Right lobe of liver (tissue), 6 donors: ENCODE measurements around the gene CD2BP2. TPM values are rescaled to one million over a fixed set of nuclear protein-coding genes. Genes with fewer than 3 reads are reported as not detected.

ENCODE experiments used
- ATAC-seq, 4 donors: fragments of 200-7000 bp; cut with Tn5 transposase; one replicate each; pipeline ENCODE4 v1.9.1; 2020; ENCODE audit warnings: mild to moderate bottlenecking in 4 of 4, moderate library complexity in 4 of 4
- DNase-seq, 3 donors: peaks; one replicate each; pipeline ENCODE4 v3.0.0-alpha.2; 2020
- H3K27ac ChIP-seq, 3 donors: fragments of 200-600 bp; one replicate each; pipeline ENCODE4 v1.8.0; 2022
- H3K27me3 ChIP-seq, 2 donors: fragments of 200-600 bp; one replicate each; pipeline ENCODE4 v1.8.0; 2022
- H3K36me3 ChIP-seq, 4 donors: fragments of 200-600 bp; sonication (generic) in 1 of 4; one replicate each; pipeline versions ENCODE4 v1.5.1 to v1.8.0; 2017 to 2022; ENCODE audit warnings: control low read depth in 1 of 4
- H3K4me1 ChIP-seq, 4 donors: fragments of 200-600 bp; sonication (generic) in 1 of 4; one replicate each; pipeline versions ENCODE4 v1.5.1 to v1.8.0; 2017 to 2022; ENCODE audit warnings: control low read depth in 1 of 4
- H3K4me3 ChIP-seq, 3 donors: fragments of 200-600 bp; one replicate each; pipeline ENCODE4 v1.8.0; 2022
- H3K9me3 ChIP-seq, 4 donors: fragments of 200-600 bp; sonication (generic) in 1 of 4; one replicate each; pipeline versions ENCODE4 v1.5.1 to v1.8.0; 2017 to 2022; ENCODE audit warnings: control low read depth in 1 of 4
- CTCF ChIP-seq, 4 donors: fragments of 200-600 bp in 3 of 4; fragments of 450-650 bp in 1 of 4; IDR thresholded peaks; one replicate each; pipeline versions ENCODE4 v1.5.1 to v1.8.0; 2016 to 2022; ENCODE audit warnings: antibody characterized with exemption in 4 of 4, mild to moderate bottlenecking in 2 of 4
- POLR2A ChIP-seq: fragments of 450-650 bp; IDR thresholded peaks from one replicate; pipeline ENCODE4 v1.6.1; 2017; ENCODE audit warnings: antibody characterized with exemption, mild to moderate bottlenecking
- WGBS: methylation state at CpG from one replicate; pipeline ENCODE4 v1.1.6; 2018; ENCODE audit warnings: low coverage, low lambda C conversion rate; ENCODE audit not compliant: insufficient coverage; ENCODE audit errors: missing lambda C conversion rate; 5-methylcytosine and 5-hydroxymethylcytosine counted together
- intact Hi-C, 2 donors: fragments of 100-400 bp; cut with DNase I; formaldehyde crosslinking; loops; one replicate each; pipeline versions ENCODE4 v1.11.2 to v1.14.1; 2022
- total RNA-seq, 6 experiments: library from RNA; depleted of rRNA in 2 of 6; stranded (reverse); fragments of >200 nt in 2 of 6; fragmentation: NEBNext Ultra II Directional in 3 of 6; extraction: Animal tissue kit (Norgen Biotek cat#: 25700) in 3 of 6; gene quantifications; one replicate each; pipeline versions ENCODE4 v1.1.0 to v1.2.4, GENCODE V29; 2016 to 2023
- donor health status: DM: no; HTN: yes; CAD: no.
- donor health status: DM: no; HTN: no; CAD: no.
- donor health status: DM: no; HTN: no; CAD: no.
- donor health status: DM: no; HTN: yes; CAD: no.
- donor health status: DM: no; HTN: yes; CAD: no.

Gene CD2BP2
- total RNA-seq, 6 experiments from 2014 or later: 14.8 to 23.8 (median 18.2) TPM

DNA sequence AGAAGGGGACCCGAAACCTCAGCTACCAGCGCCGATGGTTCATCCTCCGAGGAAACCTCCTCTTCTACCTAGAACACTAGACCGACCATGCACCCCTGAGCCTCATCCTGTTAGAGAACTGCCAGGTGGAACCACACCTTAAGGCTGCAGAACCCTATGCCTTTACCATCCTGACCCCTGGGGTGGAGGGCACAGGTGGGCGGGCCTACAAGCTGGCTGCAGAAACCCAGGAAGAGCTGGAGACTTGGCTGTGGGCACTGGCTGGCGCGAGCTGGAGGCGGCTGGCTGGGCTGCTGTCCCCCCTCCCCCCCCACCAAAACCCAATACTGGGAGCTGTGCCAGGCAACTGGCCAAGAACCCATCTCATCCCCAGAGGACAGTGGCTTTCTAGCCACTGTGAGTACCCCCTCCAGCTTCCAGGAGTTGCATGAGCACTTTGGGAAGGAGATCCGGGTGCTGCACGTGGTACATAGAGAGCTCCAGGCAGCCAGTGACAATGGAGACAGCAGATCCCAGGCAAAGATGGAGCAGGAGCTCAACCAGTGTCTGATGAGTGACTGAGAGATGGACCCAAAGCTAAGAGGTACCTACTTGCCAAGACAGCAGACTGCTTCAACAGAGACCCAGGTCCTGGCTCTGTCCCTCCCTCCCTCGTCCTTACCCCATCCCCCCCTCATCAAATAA, 1.4 kb upstream of the CD2BP2 start:
- WGBS: 59% methylated on average over 6 of the region's 12 CpGs
- Histone ChIP-seq H3K27ac (peak overlapping the region in 2 of 3 donors; percentile 90 to 95), H3K36me3 (peaks cover 0 to 15% (median 6%) of the 10 kb centered on the region in 4 donors), H3K27me3 (no peaks in the 10 kb centered on the region), H3K4me1 (peaks cover 0 to 40% (median 18%) of the 10 kb centered on the region in 4 donors), H3K9me3 (no peaks in the 10 kb centered on the region), H3K4me3 (peak overlapping the region in 1 of 3 donors; percentile 79)
- peak; percentile 49 to 78 (median 68) for DNase-seq
- TF ChIP-seq POLR2A: no peak
- TF ChIP-seq CTCF (IDR thresholded peaks at IDR 0.05): no peak
- intact Hi-C loops: no loop called here
- peak in 2 of 4 donors; percentile 1 to 4 for ATAC-seq

- Histone ChIP-seq H3K4me3 (peak overlapping the region; percentile 79 to 95 (median 84)), H3K36me3 (peaks cover 0 to 19% (median 6%) of the 10 kb centered on the region in 4 donors), H3K4me1 (peaks cover 0 to 43% (median 19%) of the 10 kb centered on the region in 4 donors), H3K27ac (peak overlapping the region; percentile 90 to 97 (median 95)), H3K27me3 (no peaks in the 10 kb centered on the region), H3K9me3 (no peaks in the 10 kb centered on the region)
- DNase-seq: peak in 1 of 3 donors; percentile 26
- TF ChIP-seq POLR2A (no peak), CTCF (IDR thresholded peaks at IDR 0.05) (no peak)
- WGBS: no CpG with 5 or more reads among the region's 7 CpGs
- no peak for ATAC-seq
- intact Hi-C loops: no loop called here
Observed at GRCh38 chr16:30355954-30356308, 823 bp upstream of the CD2BP2 start.

DNA sequence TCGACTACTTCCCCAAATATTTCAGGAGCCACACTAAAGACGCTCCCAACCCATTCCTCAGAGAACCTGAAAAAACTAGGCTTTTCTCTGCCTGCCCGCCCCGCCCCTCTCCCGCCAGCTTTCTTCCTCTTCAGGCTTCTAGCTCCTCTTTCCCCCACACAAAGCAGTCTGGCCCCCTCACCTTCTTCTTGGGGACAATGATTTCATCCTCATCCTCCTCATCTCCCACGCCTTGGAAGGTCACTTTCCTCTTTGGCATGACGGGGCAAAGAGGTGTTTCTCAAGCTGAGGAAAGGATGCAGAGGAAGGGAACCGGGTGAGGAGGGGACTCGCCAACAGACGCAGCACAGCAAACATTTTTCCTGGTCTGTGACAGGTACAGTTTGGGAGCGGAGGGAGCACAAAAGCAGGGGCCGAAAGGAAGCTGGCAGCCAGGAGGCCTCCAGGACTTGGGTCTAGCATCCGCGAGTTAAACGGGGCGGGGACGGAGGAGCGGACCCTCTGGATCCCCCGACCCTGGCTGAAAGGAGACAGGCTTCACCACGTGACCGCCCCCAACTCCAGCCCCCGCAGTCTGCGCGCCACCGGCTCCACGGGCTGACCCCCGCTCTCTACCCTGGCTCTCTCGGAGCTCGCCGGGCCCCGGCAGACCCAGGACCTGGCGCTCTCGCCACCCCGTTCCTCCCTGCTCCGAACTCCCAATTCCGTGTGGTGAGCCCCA, 525 bp downstream of the CD2BP2 start:
- Histone ChIP-seq H3K4me1 (peaks cover 0 to 43% (median 19%) of the 10 kb centered on the region in 4 donors), H3K4me3 (peak overlapping the region; percentile 79 to 95 (median 84)), H3K9me3 (no peaks in the 10 kb centered on the region), H3K27me3 (no peaks in the 10 kb centered on the region), H3K27ac (peak overlapping the region; percentile 90 to 97 (median 95)), H3K36me3 (peaks cover 0 to 19% (median 4%) of the 10 kb centered on the region in 4 donors)
- ATAC-seq (peak; percentile 16 to 29 (median 28)), DNase-seq (peak in 2 of 3 donors; percentile 28 to 55)
- under 1% methylated on average over 10 of the region's 36 CpGs for WGBS
- TF ChIP-seq POLR2A: no peak
- TF ChIP-seq CTCF (IDR thresholded peaks at IDR 0.05): no peak
- intact Hi-C loops: no loop called here

DNA sequence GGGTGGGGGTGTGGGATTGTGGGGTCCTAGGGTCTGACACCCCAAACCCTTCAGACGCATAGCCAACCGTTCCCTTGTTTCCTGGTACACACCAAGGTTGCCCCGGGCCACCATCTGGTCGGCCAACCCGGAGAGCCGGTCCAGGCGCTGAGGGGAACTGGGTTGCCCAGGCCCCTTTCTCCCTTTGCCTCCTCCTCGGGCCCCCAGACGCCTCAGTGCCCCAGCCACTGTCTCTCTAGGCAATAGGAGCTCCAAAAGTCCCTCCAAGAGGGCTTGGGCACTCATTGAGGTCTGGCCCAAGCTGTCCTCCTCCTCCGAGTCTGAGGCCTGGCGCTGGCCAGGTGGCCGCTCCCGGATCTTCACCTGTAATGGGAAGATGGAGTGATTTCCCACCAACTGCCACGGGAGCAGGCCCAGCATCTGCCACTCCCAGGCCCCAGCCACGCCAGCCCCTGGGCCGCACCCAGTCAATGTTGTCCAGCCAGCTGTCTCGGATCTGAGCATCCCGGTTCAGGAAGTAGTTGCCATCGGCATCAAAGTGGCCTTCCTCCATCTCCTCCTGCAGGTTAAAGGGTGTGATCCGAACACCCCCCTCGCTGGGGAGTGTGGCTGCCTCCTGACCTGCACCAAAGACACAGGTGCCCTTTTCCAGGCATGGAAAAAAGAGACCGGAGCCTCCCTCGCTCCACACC, 1.5 kb downstream of the CD2BP2 start:
- no peaks in the 10 kb centered on the region for H3K9me3 ChIP-seq
- ATAC-seq (no peak), DNase-seq (peak in 1 of 3 donors; percentile 23)
- no peak overlapping the region for H3K27ac ChIP-seq
- intact Hi-C loops: no loop called here
- no peak overlapping the region for H3K4me3 ChIP-seq
- no peaks in the 10 kb centered on the region for H3K27me3 ChIP-seq
- peaks cover 0 to 11% (median 0%) of the 10 kb centered on the region in 4 donors for H3K36me3 ChIP-seq
- TF ChIP-seq CTCF (IDR thresholded peaks at IDR 0.05) (no peak), POLR2A (no peak)
- peaks cover 0 to 43% (median 19%) of the 10 kb centered on the region in 4 donors for H3K4me1 ChIP-seq
- 91% methylated on average over 8 of the region's 23 CpGs for WGBS
